ENCODE results near the gene EBF4.
"Not testable (repeated sequence)": the region's sequence is repeated elsewhere in the genome, so short reads cannot be mapped to it uniquely, and the experiment has no call there.

EBF4 gene

GRCh38 chr20:2693286-2694007 lies 867 bp downstream of the EBF4 start:
- ChIA-PET CTCF (interaction anchor here (1.5 kb wide), 1 partner anchor 159 kb away, joined by 4 read pairs; no protein-coding TSS in a partner anchor), POLR2A (interaction anchor here (0.8 to 1.6 kb wide), 2 partner anchors 11 to 29 kb away, joined by 3 read pairs; partner anchors contain the start of gene IDH3B)
- TF ChIP-seq FOXA1 (IDR thresholded peaks at IDR 0.05), result no peak
- TF ChIP-seq HDGF (IDR thresholded peaks at IDR 0.05; ENCODE audit: borderline replicate concordance), result no peak
- TF ChIP-seq LEF1 (IDR thresholded peaks at IDR 0.05; ENCODE audit: borderline replicate concordance), result no peak
- no peak for TF ChIP-seq BHLHE40 (IDR thresholded peaks at IDR 0.05; ENCODE audit: borderline replicate concordance)
- no peak for TF ChIP-seq NFRKB (IDR thresholded peaks at IDR 0.05)
- TF ChIP-seq SP1 (IDR thresholded peaks at IDR 0.05), result no peak
- TF ChIP-seq SUZ12 (IDR thresholded peaks at IDR 0.05), result no peak
- no peak for TF ChIP-seq ELF4 (IDR thresholded peaks at IDR 0.05)
- no peak for TF ChIP-seq L3MBTL2 (conservative IDR thresholded peaks at IDR 0.05)
- no peak for TF ChIP-seq ZNF384 (IDR thresholded peaks at IDR 0.05)
- no peak for TF ChIP-seq ARNT (IDR thresholded peaks at IDR 0.05)
- no peak for TF ChIP-seq CTBP1 (IDR thresholded peaks at IDR 0.05; ENCODE audit: borderline replicate concordance)
- TF ChIP-seq TARDBP (IDR thresholded peaks at IDR 0.05), result no peak
- TF ChIP-seq, protein P1, sequence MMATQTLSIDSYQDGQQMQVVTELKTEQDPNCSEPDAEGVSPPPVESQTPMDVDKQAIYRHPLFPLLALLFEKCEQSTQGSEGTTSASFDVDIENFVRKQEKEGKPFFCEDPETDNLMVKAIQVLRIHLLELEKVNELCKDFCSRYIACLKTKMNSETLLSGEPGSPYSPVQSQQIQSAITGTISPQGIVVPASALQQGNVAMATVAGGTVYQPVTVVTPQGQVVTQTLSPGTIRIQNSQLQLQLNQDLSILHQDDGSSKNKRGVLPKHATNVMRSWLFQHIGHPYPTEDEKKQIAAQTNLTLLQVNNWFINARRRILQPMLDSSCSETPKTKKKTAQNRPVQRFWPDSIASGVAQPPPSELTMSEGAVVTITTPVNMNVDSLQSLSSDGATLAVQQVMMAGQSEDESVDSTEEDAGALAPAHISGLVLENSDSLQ (IDR thresholded peaks at IDR 0.05), result no peak
- no peak for TF ChIP-seq FOXK2 (IDR thresholded peaks at IDR 0.05)
- no peak for TF ChIP-seq FOXM1 (IDR thresholded peaks at IDR 0.05; ENCODE audit: borderline replicate concordance)
- peak; percentile 52 for DNase-seq (ENCODE audit: extremely low spot score)

GRCh38 chr20:2694008-2694471 lies 1.5 kb downstream of the EBF4 start:
- TF ChIP-seq LEF1 (IDR thresholded peaks at IDR 0.05; ENCODE audit: borderline replicate concordance), result no peak
- DNase-seq (ENCODE audit: extremely low spot score), result no peak
- ChIA-PET POLR2A (interaction anchor here (1.6 kb wide), 1 partner anchor 30 kb away, joined by 3 read pairs; the partner anchor contains the start of gene IDH3B), CTCF (interaction anchor here (1.5 kb wide), 1 partner anchor 158 kb away, joined by 4 read pairs; no protein-coding TSS in a partner anchor)

DNA sequence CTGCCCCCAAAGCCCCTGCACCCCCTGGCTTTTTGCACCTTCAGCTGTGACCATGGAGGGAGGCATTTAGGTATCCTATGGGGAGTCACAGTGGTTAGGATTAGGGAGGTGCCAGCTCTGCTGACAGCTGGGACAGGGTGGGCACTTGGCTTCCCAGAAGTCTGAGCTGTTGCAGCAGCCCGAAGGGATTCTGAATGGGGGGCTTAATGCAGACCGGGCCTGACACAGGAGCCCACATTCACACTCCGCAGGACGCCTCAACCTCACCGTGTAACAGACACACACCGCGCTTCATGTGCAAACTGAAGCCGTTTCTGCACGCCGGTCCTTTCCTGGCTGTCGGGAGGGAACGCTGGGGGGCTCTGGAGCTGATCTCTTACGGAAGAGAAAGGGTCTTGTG lies 1.9 kb downstream of the EBF4 start:
- TF ChIP-seq SUZ12 (IDR thresholded peaks at IDR 0.05) (no peak), LEF1 (IDR thresholded peaks at IDR 0.05; ENCODE audit: borderline replicate concordance) (no peak), FOXM1 (IDR thresholded peaks at IDR 0.05; ENCODE audit: borderline replicate concordance) (no peak), ZNF384 (IDR thresholded peaks at IDR 0.05) (no peak), ARNT (IDR thresholded peaks at IDR 0.05) (no peak), NFRKB (IDR thresholded peaks at IDR 0.05) (no peak), SP1 (IDR thresholded peaks at IDR 0.05) (no peak)
- TF ChIP-seq, protein P1 (IDR thresholded peaks at IDR 0.05), result no peak
- ChIA-PET POLR2A (interaction anchor here (1.6 kb wide), 1 partner anchor 30 kb away, joined by 3 read pairs; the partner anchor contains the start of gene IDH3B), CTCF (no interaction called here)
- DNase-seq (ENCODE audit: extremely low spot score), result no peak

- CTCF ChIA-PET, result interaction anchor here (1.0 kb wide), 1 partner anchor 48 kb away, joined by 3 read pairs; no protein-coding TSS in a partner anchor
- no peak for TF ChIP-seq ZNF384 (IDR thresholded peaks at IDR 0.05)
- no peak for TF ChIP-seq L3MBTL2 (conservative IDR thresholded peaks at IDR 0.05)
- no peak for TF ChIP-seq ARNT (IDR thresholded peaks at IDR 0.05)
- no peak for TF ChIP-seq ELF4 (IDR thresholded peaks at IDR 0.05)
- no peak for TF ChIP-seq HDGF (IDR thresholded peaks at IDR 0.05; ENCODE audit: borderline replicate concordance)
- no peak for TF ChIP-seq FOXA1 (IDR thresholded peaks at IDR 0.05)
- no peak for TF ChIP-seq SUZ12 (IDR thresholded peaks at IDR 0.05)
- TF ChIP-seq FOXK2 (IDR thresholded peaks at IDR 0.05), result no peak
- TF ChIP-seq CTBP1 (IDR thresholded peaks at IDR 0.05; ENCODE audit: borderline replicate concordance), result no peak
- TF ChIP-seq, protein P1 (IDR thresholded peaks at IDR 0.05), result no peak
- no peak for TF ChIP-seq LEF1 (IDR thresholded peaks at IDR 0.05; ENCODE audit: borderline replicate concordance)
- no peak for TF ChIP-seq FOXM1 (IDR thresholded peaks at IDR 0.05; ENCODE audit: borderline replicate concordance)
- TF ChIP-seq NFRKB (IDR thresholded peaks at IDR 0.05), result no peak
- POLR2A ChIA-PET, result interaction anchor here (1.6 kb wide), 1 partner anchor 31 kb away, joined by 3 read pairs; the partner anchor contains the start of gene IDH3B
- DNase-seq (ENCODE audit: extremely low spot score), result no peak
Measured at GRCh38 chr20:2695206-2695983, 2.8 kb downstream of the EBF4 start.

DNA sequence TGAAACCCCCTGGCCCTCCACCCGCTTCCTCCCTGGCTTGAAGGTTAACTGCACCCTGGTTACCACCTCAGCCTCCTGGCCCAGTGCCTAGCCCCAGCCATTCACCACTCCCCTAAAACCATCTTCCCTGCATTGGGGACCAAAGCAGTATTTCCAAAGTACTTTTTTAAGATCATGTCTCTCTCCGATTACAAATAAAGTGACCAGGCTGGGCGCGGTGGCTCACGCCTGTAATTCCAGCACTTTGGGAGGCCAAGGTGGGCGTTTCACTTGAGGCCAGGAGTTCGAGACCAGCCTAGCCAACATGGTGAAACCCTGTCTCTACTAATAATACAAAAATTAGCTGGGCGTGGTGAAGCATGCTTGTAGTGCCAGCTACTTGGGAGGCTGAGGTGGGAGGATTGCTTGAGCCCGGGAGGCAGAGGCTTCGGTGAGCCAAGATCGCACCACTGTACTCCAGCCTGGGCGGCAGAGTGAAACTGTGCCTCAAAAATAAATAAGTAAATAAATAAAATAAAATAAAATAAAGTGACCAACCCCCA lies 3.5 kb downstream of the EBF4 start:
- DNase-seq (ENCODE audit: extremely low spot score); POLR2A ChIA-PET: not testable (repeated sequence)
- CTCF ChIA-PET, result interaction anchor here (1.0 kb wide), 1 partner anchor 47 kb away, joined by 3 read pairs; no protein-coding TSS in a partner anchor

DNA sequence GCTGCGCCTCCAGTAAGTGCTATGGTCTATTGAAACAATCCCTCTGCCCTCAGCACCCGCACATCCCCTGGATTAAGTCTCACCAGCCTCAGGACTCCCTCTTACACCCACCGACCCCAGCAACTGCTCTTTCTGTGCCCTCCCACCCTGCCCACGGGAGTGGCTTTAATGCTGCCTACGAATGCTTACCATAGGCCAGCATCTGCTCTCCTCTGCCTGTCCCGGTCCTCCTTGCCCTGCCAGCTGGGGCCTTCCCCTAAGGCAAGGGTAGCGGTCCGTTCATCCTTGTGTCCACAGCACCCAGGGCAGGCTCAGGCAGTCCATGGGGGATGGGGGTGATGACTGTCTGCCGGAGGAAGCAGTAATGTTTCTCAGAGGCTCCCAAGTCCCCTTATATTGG lies 4.1 kb downstream of the EBF4 start:
- no peak for DNase-seq (ENCODE audit: extremely low spot score)
- CTCF ChIA-PET, result no interaction called here
- POLR2A ChIA-PET, result no interaction called here
- TF ChIP-seq LEF1 (IDR thresholded peaks at IDR 0.05; ENCODE audit: borderline replicate concordance) (no peak), FOXA1 (IDR thresholded peaks at IDR 0.05) (no peak), TARDBP (IDR thresholded peaks at IDR 0.05) (no peak), HDGF (IDR thresholded peaks at IDR 0.05; ENCODE audit: borderline replicate concordance) (no peak), BHLHE40 (IDR thresholded peaks at IDR 0.05; ENCODE audit: borderline replicate concordance) (no peak), FOXM1 (IDR thresholded peaks at IDR 0.05; ENCODE audit: borderline replicate concordance) (no peak), ZNF384 (IDR thresholded peaks at IDR 0.05) (no peak), FOXK2 (IDR thresholded peaks at IDR 0.05) (no peak), CTBP1 (IDR thresholded peaks at IDR 0.05; ENCODE audit: borderline replicate concordance) (no peak), L3MBTL2 (conservative IDR thresholded peaks at IDR 0.05) (no peak), SUZ12 (IDR thresholded peaks at IDR 0.05) (no peak), SP1 (IDR thresholded peaks at IDR 0.05) (no peak), NFRKB (IDR thresholded peaks at IDR 0.05) (no peak), ARNT (IDR thresholded peaks at IDR 0.05) (no peak), ELF4 (IDR thresholded peaks at IDR 0.05) (no peak)
- TF ChIP-seq, protein P1 (IDR thresholded peaks at IDR 0.05), result no peak

Measured in HEK293T (cell line).